ENCODE measurements around the gene DOK6. TPM values are rescaled to one million over a fixed set of nuclear protein-coding genes. Genes with fewer than 3 reads are reported as not detected.

Gene DOK6
- total RNA-seq, 2 donors from 2014 or later, result 0.59 to 0.61 TPM

GRCh38 chr18:69786427-69786826 lies 385.7 kb downstream of the DOK6 start:
- DNase-seq, result no peak
- no peaks in the 10 kb centered on the region for H3K36me3 ChIP-seq
- H3K4me3 ChIP-seq, result no peak overlapping the region
- H3K9ac ChIP-seq (ENCODE audit: low read depth in 2 of 2, low read length in 2 of 2), result no peak overlapping the region
- H3K27ac ChIP-seq, result no peak overlapping the region
- TF ChIP-seq, protein P1, sequence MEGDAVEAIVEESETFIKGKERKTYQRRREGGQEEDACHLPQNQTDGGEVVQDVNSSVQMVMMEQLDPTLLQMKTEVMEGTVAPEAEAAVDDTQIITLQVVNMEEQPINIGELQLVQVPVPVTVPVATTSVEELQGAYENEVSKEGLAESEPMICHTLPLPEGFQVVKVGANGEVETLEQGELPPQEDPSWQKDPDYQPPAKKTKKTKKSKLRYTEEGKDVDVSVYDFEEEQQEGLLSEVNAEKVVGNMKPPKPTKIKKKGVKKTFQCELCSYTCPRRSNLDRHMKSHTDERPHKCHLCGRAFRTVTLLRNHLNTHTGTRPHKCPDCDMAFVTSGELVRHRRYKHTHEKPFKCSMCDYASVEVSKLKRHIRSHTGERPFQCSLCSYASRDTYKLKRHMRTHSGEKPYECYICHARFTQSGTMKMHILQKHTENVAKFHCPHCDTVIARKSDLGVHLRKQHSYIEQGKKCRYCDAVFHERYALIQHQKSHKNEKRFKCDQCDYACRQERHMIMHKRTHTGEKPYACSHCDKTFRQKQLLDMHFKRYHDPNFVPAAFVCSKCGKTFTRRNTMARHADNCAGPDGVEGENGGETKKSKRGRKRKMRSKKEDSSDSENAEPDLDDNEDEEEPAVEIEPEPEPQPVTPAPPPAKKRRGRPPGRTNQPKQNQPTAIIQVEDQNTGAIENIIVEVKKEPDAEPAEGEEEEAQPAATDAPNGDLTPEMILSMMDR (IDR thresholded peaks at IDR 0.05), result no peak
- no peaks in the 10 kb centered on the region for H3K27me3 ChIP-seq
- H3K9me3 ChIP-seq, result no peaks in the 10 kb centered on the region
- H3K4me1 ChIP-seq, result no peaks in the 10 kb centered on the region
- intact Hi-C loops (cut with DNase I), result no loop called here

- Histone ChIP-seq H3K27ac (no peak overlapping the region), H3K9me3 (no peaks in the 10 kb centered on the region), H3K27me3 (no peaks in the 10 kb centered on the region), H3K9ac (ENCODE audit: low read depth in 2 of 2, low read length in 2 of 2) (no peak overlapping the region), H3K4me1 (no peaks in the 10 kb centered on the region), H3K4me3 (no peak overlapping the region), H3K36me3 (no peaks in the 10 kb centered on the region)
- intact Hi-C loops (cut with DNase I), result no loop called here
- DNase-seq, result no peak
- TF ChIP-seq, protein P1 (IDR thresholded peaks at IDR 0.05), result no peak
Measured at GRCh38 chr18:69787825-69788547, 387.3 kb downstream of the DOK6 start.

DNA sequence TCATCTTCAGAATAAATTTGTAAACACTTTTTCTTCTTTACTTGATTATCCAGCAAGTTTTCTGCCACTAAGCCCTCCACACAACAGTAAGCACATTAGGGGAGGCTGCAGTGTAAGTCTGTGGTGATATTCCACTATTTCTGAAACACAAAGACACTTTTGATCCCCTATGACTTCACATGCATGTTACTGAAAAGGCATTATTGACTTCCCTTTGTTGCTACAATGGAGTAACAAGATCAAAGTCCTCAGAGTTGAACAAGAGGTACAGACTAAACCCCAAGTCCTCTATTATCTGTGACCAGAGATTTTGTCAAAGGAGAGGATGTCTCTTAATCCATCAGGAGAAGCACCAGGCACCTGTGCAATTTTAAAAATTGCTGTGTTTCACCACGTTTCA lies 389.1 kb downstream of the DOK6 start:
- no peak overlapping the region for H3K9ac ChIP-seq (ENCODE audit: low read depth in 2 of 2, low read length in 2 of 2)
- H3K4me3 ChIP-seq, result no peak overlapping the region
- intact Hi-C loops (cut with DNase I), result no loop called here
- DNase-seq, result no peak
- no peaks in the 10 kb centered on the region for H3K36me3 ChIP-seq
- H3K4me1 ChIP-seq, result no peaks in the 10 kb centered on the region
- no peak overlapping the region for H3K27ac ChIP-seq
- no peaks in the 10 kb centered on the region for H3K9me3 ChIP-seq
- TF ChIP-seq, protein P1 (IDR thresholded peaks at IDR 0.05), result no peak
- no peaks in the 10 kb centered on the region for H3K27me3 ChIP-seq

- no peaks in the 10 kb centered on the region for H3K36me3 ChIP-seq
- TF ChIP-seq, protein P1 (IDR thresholded peaks at IDR 0.05), result no peak
- H3K4me3 ChIP-seq, result no peak overlapping the region
- no peaks in the 10 kb centered on the region for H3K9me3 ChIP-seq
- no peak overlapping the region for H3K9ac ChIP-seq (ENCODE audit: low read depth in 2 of 2, low read length in 2 of 2)
- no peak overlapping the region for H3K27ac ChIP-seq
- H3K27me3 ChIP-seq, result no peaks in the 10 kb centered on the region
- H3K4me1 ChIP-seq, result no peaks in the 10 kb centered on the region
- intact Hi-C loops (cut with DNase I), result no loop called here
- no peak for DNase-seq
Measured at GRCh38 chr18:69790649-69791048, 390.0 kb downstream of the DOK6 start.

DNA sequence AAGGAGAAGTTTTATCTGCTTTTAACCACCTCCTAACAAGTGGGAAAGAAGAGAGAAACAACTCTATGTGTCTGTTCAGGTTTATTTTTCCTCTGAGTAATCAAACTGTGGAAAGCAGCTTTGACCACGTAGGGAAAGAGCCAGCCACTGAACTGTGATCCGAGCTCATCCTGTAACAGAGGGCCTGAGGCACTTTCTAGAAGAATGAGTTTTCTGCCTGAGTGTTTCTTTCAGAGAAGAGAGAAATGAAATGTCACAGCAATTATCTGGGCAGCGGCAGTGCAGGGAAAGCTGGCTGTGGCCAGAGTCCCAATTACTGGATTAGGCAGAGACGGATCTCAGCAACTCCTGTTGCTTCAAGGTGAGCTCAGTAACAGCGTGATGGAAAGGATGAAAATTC lies 395.1 kb downstream of the DOK6 start:
- intact Hi-C loops (cut with DNase I), result no loop called here

More for the DNA sequence above, 395.1 kb downstream of the DOK6 start:
- H3K4me1 ChIP-seq, result no peaks in the 10 kb centered on the region
- no peak overlapping the region for H3K27ac ChIP-seq
- no peak overlapping the region for H3K9ac ChIP-seq (ENCODE audit: low read depth in 2 of 2, low read length in 2 of 2)
- H3K27me3 ChIP-seq, result no peaks in the 10 kb centered on the region
- H3K9me3 ChIP-seq, result no peaks in the 10 kb centered on the region
- TF ChIP-seq, protein P1 (IDR thresholded peaks at IDR 0.05), result no peak
- no peaks in the 10 kb centered on the region for H3K36me3 ChIP-seq
- DNase-seq, result no peak
- no peak overlapping the region for H3K4me3 ChIP-seq

All from colonic mucosa (tissue), 4 donors.